DMS114 treated with DMSO at 0.1 percent for 48 hours (cell line): ENCODE data around the gene GPR141.

Experiments used
- DNase-seq: peaks from one replicate; lab custom pipeline; 2025; ENCODE audit not compliant: unreplicated experiment; lab: John Stamatoyannopoulos, UW

Gene GPR141

DNA sequence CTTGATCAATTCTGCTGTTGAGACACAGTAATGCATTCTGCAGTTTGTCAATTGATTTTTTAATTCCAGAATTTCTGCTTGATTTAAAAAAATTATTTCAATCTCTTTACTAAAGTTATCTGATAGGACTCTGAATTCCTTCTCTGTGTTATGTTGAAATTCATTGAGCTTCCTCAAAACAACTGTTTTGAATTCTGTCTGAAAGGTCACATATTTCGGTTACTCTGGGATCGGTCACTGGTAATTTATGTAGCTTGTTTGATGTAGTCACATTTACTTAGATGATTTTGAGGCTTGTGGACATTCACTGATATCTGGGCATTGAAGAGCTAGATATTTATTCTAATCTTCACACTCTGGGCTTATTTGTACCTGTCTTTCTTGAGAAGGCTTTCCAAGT is 97.6 kb downstream of the GPR141 start:
- DNase-seq, result no peak

DNA sequence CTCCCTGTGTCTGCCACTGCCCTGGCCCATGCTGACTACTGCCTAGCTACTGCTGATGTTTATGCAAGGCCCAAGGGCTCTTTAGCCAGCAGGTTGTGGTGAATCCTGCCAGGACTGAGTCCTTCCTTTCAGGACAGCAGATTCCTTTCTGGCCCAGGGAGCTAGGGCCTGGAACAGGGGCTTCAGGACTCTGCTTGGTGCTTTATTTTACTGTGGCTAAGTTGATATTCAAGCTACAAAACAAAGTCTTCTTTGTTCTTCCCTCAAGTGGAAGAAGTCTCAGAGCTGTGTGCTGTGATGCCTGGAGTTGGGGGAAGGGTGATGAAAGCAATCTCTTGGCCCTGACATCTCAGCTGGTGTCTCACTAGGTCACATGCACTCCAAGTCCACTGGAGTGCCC is 98.6 kb downstream of the GPR141 start:
- DNase-seq, result no peak

DNA sequence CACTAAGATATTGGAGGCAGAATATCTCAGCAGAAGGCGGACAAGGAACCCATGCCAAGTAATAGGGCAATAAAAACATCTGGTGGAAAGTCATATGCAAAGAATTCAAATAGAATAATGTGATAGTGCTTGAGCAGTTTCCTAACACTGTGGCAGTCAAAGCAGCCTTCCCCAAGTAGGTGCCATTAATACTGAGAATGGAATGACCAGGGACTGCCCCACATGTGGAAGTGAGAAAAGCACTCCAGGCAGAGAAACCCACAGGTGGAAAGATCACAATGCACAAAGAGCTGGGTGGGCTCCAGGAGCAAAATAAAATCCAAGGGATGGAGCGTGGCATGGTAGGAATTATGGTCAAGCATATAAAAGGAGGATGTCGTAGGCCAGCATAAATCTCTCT is 100.4 kb downstream of the GPR141 start:
- no peak for DNase-seq

DNA sequence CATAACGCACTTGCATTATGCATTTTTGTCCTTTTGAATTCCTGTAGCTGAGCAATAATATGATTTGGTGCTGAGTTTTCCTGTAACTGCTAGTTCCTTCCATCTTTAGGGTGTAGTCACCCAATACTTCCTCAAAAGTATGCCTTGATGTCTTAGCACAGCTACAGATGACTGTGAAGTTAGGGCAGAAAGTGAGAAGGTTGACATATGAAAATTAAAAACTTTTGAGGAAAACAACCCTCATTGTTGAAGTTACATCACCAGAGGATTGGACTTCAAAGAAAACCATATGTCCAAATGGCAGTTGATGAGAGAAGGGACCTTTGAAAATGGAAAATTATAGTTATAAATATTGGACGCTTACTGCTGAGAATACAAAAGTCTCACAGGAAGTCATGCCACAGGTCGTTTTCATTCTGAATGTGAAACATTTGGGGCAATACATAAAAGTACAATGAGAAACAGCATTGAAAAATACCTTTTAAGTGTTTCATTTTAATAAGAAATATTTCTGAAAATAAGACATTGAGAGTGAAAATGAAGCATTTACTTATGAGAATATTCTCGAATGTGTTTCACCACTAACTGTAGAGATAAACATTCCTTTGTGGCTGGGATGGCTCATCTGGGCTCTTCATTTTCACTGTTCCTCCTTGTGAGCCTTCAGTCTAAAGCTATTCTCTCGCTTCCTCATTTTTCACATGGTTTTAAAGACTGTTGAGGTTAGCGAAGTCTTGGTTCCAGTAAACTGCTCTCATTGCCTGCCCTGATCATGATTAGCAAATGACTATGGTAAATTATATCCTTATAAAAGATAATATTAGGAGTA is 103.4 kb downstream of the GPR141 start:
- DNase-seq, result no peak
